Measurements from ENCODE around the gene AP1G2. TPM values are rescaled to one million over a fixed set of nuclear protein-coding genes. Genes with fewer than 3 reads are reported as not detected.
"Not testable (repeated sequence)": the region's sequence is repeated elsewhere in the genome, so short reads cannot be mapped to it uniquely, and the experiment has no call there.

AP1G2 gene
- total RNA-seq, 2 donors from 2014 or later = 268 to 313 TPM

- H3K27me3 Mint-ChIP-seq = peaks cover 56% of the 10 kb centered on the region
- H3K4me1 Mint-ChIP-seq; ATAC-seq; DNase-seq; H3K4me3 Mint-ChIP-seq; H3K9me3 ChIP-seq (ENCODE audit: control insufficient read depth, low read length, poor library complexity, severe bottlenecking); H3K36me3 Mint-ChIP-seq (ENCODE audit: low read depth): not testable (repeated sequence)
- H3K27ac Mint-ChIP-seq = peak overlapping the region; percentile 43
These were observed 16.4 kb upstream of the AP1G2 start for GRCh38 chr14:23583761-23584526.

GRCh38 chr14:23582906-23583760, 15.5 kb upstream of the AP1G2 start:
- ATAC-seq = no peak
- Mint-ChIP-seq H3K36me3 (ENCODE audit: low read depth) (no peaks in the 10 kb centered on the region), H3K4me1 (peaks cover 11% of the 10 kb centered on the region), H3K27ac (peak overlapping the region; percentile 43), H3K4me3 (no peak overlapping the region), H3K27me3 (peaks cover 58% of the 10 kb centered on the region)
- no peak for DNase-seq
- no peaks in the 10 kb centered on the region for H3K9me3 ChIP-seq (ENCODE audit: control insufficient read depth, low read length, poor library complexity, severe bottlenecking)

GRCh38 chr14:23580948-23581281, 13.3 kb upstream of the AP1G2 start:
- H3K4me3 Mint-ChIP-seq = no peak overlapping the region
- peaks cover 4% of the 10 kb centered on the region for H3K36me3 Mint-ChIP-seq (ENCODE audit: low read depth)
- peaks cover 56% of the 10 kb centered on the region for H3K27me3 Mint-ChIP-seq
- peaks cover 20% of the 10 kb centered on the region for H3K4me1 Mint-ChIP-seq
- no peak overlapping the region for H3K27ac Mint-ChIP-seq
- no peak for ATAC-seq
- DNase-seq = no peak
- H3K9me3 ChIP-seq (ENCODE audit: control insufficient read depth, low read length, poor library complexity, severe bottlenecking) = no peaks in the 10 kb centered on the region

- no peaks in the 10 kb centered on the region for H3K9me3 ChIP-seq (ENCODE audit: control insufficient read depth, low read length, poor library complexity, severe bottlenecking)
- H3K4me1 Mint-ChIP-seq = peaks cover 20% of the 10 kb centered on the region
- ATAC-seq (no peak), DNase-seq (no peak)
- H3K27ac Mint-ChIP-seq = no peak overlapping the region
- H3K4me3 Mint-ChIP-seq = no peak overlapping the region
- H3K27me3 Mint-ChIP-seq = peaks cover 55% of the 10 kb centered on the region
- peaks cover 4% of the 10 kb centered on the region for H3K36me3 Mint-ChIP-seq (ENCODE audit: low read depth)
These were observed 12.7 kb upstream of the AP1G2 start for GRCh38 chr14:23580152-23580926.

- no peak overlapping the region for H3K27ac Mint-ChIP-seq
- ATAC-seq (no peak), DNase-seq (no peak)
- H3K4me3 Mint-ChIP-seq = no peak overlapping the region
- no peaks in the 10 kb centered on the region for H3K9me3 ChIP-seq (ENCODE audit: control insufficient read depth, low read length, poor library complexity, severe bottlenecking)
- peaks cover 61% of the 10 kb centered on the region for H3K27me3 Mint-ChIP-seq
- H3K4me1 Mint-ChIP-seq = peaks cover 20% of the 10 kb centered on the region
- H3K36me3 Mint-ChIP-seq (ENCODE audit: low read depth) = peaks cover 4% of the 10 kb centered on the region
These were observed 12.1 kb upstream of the AP1G2 start for GRCh38 chr14:23579739-23580138.

GRCh38 chr14:23579311-23579630, 11.7 kb upstream of the AP1G2 start:
- DNase-seq = no peak
- Mint-ChIP-seq H3K4me1 (peaks cover 20% of the 10 kb centered on the region), H3K27me3 (peaks cover 61% of the 10 kb centered on the region), H3K4me3 (no peak overlapping the region), H3K36me3 (ENCODE audit: low read depth) (peaks cover 4% of the 10 kb centered on the region), H3K27ac (no peak overlapping the region)
- ATAC-seq = no peak
- H3K9me3 ChIP-seq (ENCODE audit: control insufficient read depth, low read length, poor library complexity, severe bottlenecking) = no peaks in the 10 kb centered on the region

GRCh38 chr14:23578560-23579310, 11.1 kb upstream of the AP1G2 start, which contains the start of gene JPH4:
Gene JPH4 (minus strand): TSS chr14:23578790. CDS start chr14:23577453, 1,337 bp downstream.
- peaks cover 20% of the 10 kb centered on the region for H3K4me1 Mint-ChIP-seq
- peaks cover 4% of the 10 kb centered on the region for H3K36me3 Mint-ChIP-seq (ENCODE audit: low read depth)
- no peaks in the 10 kb centered on the region for H3K9me3 ChIP-seq (ENCODE audit: control insufficient read depth, low read length, poor library complexity, severe bottlenecking)
- DNase-seq (no peak), ATAC-seq (no peak)
- H3K27ac Mint-ChIP-seq = no peak within 1 kb of the TSS
- H3K27me3 Mint-ChIP-seq = peaks cover 55% of the 10 kb centered on the region
- peak within 1 kb of the TSS; percentile 7 for H3K4me3 Mint-ChIP-seq

GRCh38 chr14:23577710-23578392, 10.3 kb upstream of the AP1G2 start:
- peaks cover 58% of the 10 kb centered on the region for H3K27me3 Mint-ChIP-seq
- no peak for ATAC-seq
- peaks cover 22% of the 10 kb centered on the region for H3K4me1 Mint-ChIP-seq
- DNase-seq = no peak
- H3K4me3 Mint-ChIP-seq = no peak overlapping the region
- peaks cover 7% of the 10 kb centered on the region for H3K36me3 Mint-ChIP-seq (ENCODE audit: low read depth)
- H3K27ac Mint-ChIP-seq = no peak overlapping the region
- H3K9me3 ChIP-seq (ENCODE audit: control insufficient read depth, low read length, poor library complexity, severe bottlenecking) = no peaks in the 10 kb centered on the region

GRCh38 chr14:23577004-23577681, 9.6 kb upstream of the AP1G2 start:
- peaks cover 9% of the 10 kb centered on the region for H3K36me3 Mint-ChIP-seq (ENCODE audit: low read depth)
- peaks cover 58% of the 10 kb centered on the region for H3K27me3 Mint-ChIP-seq
- H3K4me1 Mint-ChIP-seq = peaks cover 26% of the 10 kb centered on the region
- DNase-seq (no peak), ATAC-seq (peak; percentile 24)
- peak overlapping the region; percentile 86 for H3K4me3 Mint-ChIP-seq
- no peak overlapping the region for H3K27ac Mint-ChIP-seq
- no peaks in the 10 kb centered on the region for H3K9me3 ChIP-seq (ENCODE audit: control insufficient read depth, low read length, poor library complexity, severe bottlenecking)

GRCh38 chr14:23573384-23574015, 5.9 kb upstream of the AP1G2 start:
- Mint-ChIP-seq H3K4me1 (peaks cover 28% of the 10 kb centered on the region), H3K4me3 (no peak overlapping the region), H3K27me3 (peaks cover 39% of the 10 kb centered on the region), H3K27ac (peak overlapping the region; percentile 19), H3K36me3 (ENCODE audit: low read depth) (peaks cover 9% of the 10 kb centered on the region)
- DNase-seq = no peak
- no peak for ATAC-seq
- no peaks in the 10 kb centered on the region for H3K9me3 ChIP-seq (ENCODE audit: control insufficient read depth, low read length, poor library complexity, severe bottlenecking)

GRCh38 chr14:23572836-23573235, 5.2 kb upstream of the AP1G2 start:
- Mint-ChIP-seq H3K4me3 (no peak overlapping the region), H3K36me3 (ENCODE audit: low read depth) (peaks cover 9% of the 10 kb centered on the region), H3K27me3 (peaks cover 36% of the 10 kb centered on the region), H3K4me1 (peaks cover 27% of the 10 kb centered on the region), H3K27ac (no peak overlapping the region)
- DNase-seq = no peak
- no peaks in the 10 kb centered on the region for H3K9me3 ChIP-seq (ENCODE audit: control insufficient read depth, low read length, poor library complexity, severe bottlenecking)
- ATAC-seq = peak; percentile 21

GRCh38 chr14:23572524-23572828, 4.9 kb upstream of the AP1G2 start:
- peaks cover 27% of the 10 kb centered on the region for H3K4me1 Mint-ChIP-seq
- H3K36me3 Mint-ChIP-seq (ENCODE audit: low read depth) = peaks cover 10% of the 10 kb centered on the region
- H3K27me3 Mint-ChIP-seq = peaks cover 36% of the 10 kb centered on the region
- H3K27ac Mint-ChIP-seq = no peak overlapping the region
- no peaks in the 10 kb centered on the region for H3K9me3 ChIP-seq (ENCODE audit: control insufficient read depth, low read length, poor library complexity, severe bottlenecking)
- DNase-seq (no peak), ATAC-seq (no peak)
- no peak overlapping the region for H3K4me3 Mint-ChIP-seq
